GM18519 (cell line): ENCODE measurements around the gene ZBED6.
"Not testable (repeated sequence)": the region's sequence is repeated elsewhere in the genome, so short reads cannot be mapped to it uniquely, and the experiment has no call there.

ENCODE experiments used
- ATAC-seq: cut with Tn5 transposase; IDR thresholded peaks from one replicate; pipeline ENCODE4 v1.9.1; 2021; ENCODE audit warnings: mild to moderate bottlenecking, moderate library complexity; ENCODE audit not compliant: unreplicated experiment, low FRiP score

The ZBED6 gene

DNA sequence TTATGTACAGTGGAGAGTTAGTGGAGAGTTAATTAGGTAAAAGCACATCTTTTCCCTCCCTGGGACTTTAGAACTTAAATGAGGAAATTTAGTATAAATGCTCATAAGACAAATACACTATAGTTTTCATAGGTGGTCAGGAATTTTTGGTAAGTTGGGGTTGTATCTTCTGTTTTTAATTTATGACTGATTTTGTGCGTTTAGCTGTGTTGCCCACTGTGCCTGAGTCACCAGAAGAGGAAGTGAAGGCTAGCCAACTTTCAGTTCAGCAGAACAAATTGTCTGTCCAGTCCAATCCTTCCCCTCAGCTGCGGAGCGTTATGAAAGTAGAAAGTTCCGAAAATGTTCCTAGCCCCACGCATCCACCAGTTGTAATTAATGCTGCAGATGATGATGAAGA lies 33.8 kb downstream of the ZBED6 start:
- not testable (repeated sequence) for ATAC-seq

DNA sequence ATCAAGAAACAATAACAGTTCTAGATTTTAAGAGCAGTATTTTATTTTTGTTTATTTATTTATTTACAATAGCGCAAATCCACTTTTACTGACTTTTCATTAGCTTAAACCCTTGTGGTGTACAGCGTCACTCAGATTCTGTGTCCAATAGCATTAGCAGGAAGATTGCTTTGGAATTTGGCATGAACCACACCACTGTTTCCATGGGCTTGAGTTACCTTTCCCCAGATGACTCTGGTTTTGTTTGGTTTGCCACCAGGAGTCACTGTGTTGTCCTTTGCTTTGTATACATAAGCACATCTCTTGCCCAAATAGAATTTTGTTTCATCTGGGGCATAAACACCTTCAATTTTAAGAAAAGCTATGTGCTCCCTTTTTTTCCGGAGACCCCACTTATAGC lies 40.1 kb downstream of the ZBED6 start:
- no peak for ATAC-seq

DNA sequence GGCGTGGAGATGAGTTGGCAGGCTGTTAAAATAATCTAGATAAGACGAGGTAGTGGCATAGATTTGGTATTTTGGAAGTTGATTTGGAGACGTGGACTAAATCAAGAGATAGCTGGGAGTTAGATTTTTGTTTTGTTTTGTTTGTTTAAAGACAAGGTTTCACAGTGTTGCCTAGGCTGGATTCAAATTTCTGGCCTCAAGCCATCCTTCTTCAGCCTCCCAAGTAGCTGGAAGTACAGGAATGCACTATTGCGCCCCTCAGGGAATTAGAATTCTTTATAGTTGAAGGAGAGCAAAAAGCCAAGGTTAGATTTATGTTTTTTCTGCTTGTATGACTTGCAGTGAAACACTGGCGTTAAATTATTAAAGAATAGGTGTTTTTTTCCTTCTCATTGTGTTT lies 43.7 kb downstream of the ZBED6 start:
- ATAC-seq: no peak

DNA sequence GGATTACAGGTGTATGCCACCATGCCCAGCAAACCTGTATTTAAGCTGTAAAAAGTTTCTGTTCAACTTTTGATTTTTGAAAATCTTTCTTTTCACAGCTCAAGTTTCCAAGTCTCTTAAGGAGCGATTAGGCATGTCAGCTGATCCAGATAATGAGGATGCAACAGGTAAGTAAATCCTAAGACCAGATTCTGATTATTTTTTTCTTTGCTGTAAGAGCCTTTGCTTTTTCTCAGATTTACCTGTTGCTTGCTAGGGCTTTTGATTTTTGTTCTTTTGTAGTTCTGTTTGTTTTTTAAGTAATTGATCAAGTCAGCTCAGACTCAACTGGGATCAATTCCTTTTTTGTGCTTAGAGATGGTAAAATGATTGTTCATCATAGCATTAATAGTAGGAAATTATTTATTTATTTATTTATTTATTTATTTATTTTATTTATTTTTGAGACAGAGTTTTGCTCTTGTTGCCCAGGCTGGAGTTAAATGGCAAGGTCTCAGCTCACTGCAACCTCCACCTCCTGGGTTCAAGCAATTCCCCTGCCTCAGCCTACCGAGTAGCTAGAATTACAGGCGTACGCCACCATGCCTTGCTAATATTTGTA lies 44.9 kb downstream of the ZBED6 start:
- no peak for ATAC-seq

DNA sequence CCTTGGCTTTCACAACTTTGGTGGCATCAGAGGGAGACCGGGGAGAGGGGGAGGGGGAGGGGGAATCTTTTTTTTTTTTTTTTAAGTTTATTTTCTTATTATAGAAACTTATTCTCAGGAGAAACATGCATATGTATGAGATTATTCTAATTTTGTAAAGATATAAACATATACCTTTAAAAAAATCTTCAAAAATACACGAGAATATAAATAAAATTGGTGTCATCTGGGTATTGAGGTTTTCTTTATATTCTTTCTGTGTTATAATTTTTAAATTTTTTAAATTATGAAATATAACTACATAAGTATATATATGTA lies 47.1 kb downstream of the ZBED6 start:
- ATAC-seq: no peak

DNA sequence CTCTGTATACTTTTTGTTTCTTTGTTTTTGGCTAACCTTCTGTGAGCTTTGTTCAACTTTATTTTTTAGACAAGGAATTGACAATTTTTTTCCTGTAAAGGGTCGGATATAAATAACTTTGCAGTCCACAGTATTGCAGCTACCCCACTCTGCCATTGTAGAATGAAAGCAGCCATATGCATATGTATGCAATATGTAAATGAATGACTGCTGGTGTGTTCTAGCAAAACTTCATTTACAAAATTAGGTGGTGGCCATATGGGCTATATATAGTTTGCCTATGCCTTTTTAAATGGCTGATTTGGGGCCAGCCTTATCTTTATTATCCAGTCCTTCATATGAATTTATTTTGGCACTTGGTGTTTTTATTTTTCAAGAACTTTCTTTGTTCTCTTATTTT lies 48.0 kb downstream of the ZBED6 start:
- ATAC-seq: no peak
